A673 (cell line): ENCODE results near the gene NPVF. TPM values are rescaled to one million over a fixed set of nuclear protein-coding genes. Genes with fewer than 3 reads are reported as not detected.

Source experiments
- BruUV-seq: library from RNA; stranded (reverse); fragments of 400-500 nt; replicated peaks from 2 replicates; lab custom pipeline; 2021; lab: Mats Ljungman, UMichigan
- CTCF ChIA-PET: fragments of 300-600 bp; sonication (Branson Sonifier 250); formaldehyde crosslinking; loops from one replicate; lab custom pipeline; 2022; ENCODE audit warnings: antibody characterized with exemption; lab: Charles Lee
- POLR2A ChIA-PET: fragments of 300-600 bp; sonication (Branson Sonifier 250); formaldehyde crosslinking; loops from one replicate; lab custom pipeline; 2022; ENCODE audit warnings: antibody characterized with exemption; ENCODE audit not compliant: low non-redundant PET; lab: Charles Lee
- DNase-seq: peaks from one replicate; pipeline ENCODE4 v3.0.0-alpha.2; 2015; ENCODE audit warnings: low spot score
- H3K27ac ChIP-seq: fragments of 200-600 bp; sonication (generic); 2 replicates; pipeline ENCODE4 v1.5.1; 2016; ENCODE audit warnings: mixed run types, low read depth, mild to moderate bottlenecking, mixed read lengths, antibody characterized with exemption, low read length; ENCODE audit not compliant: poor library complexity, severe bottlenecking
- H3K27me3 ChIP-seq: fragments of 200-600 bp; sonication (generic); replicated peaks from 2 replicates; pipeline ENCODE4 v1.6.1; 2017; ENCODE audit warnings: mixed run types, low read depth, mild to moderate bottlenecking, mixed read lengths, antibody characterized with exemption, low read length; ENCODE audit not compliant: insufficient read depth, poor library complexity
- H3K36me3 ChIP-seq: fragments of 200-600 bp; sonication (generic); 2 replicates; pipeline ENCODE4 v1.6.1; 2016; ENCODE audit warnings: mixed run types, mild to moderate bottlenecking, mixed read lengths, antibody characterized with exemption, low read length; ENCODE audit not compliant: insufficient read depth, poor library complexity, severe bottlenecking
- H3K4me1 ChIP-seq: fragments of 200-600 bp; sonication (generic); 2 replicates; pipeline ENCODE4 v1.6.1; 2017; ENCODE audit warnings: mixed run types, mild to moderate bottlenecking, mixed read lengths, antibody characterized with exemption, low read length; ENCODE audit not compliant: insufficient read depth, poor library complexity, severe bottlenecking
- H3K4me3 ChIP-seq: fragments of 200-600 bp; sonication (generic); 2 replicates; pipeline ENCODE4 v1.5.1; 2016; ENCODE audit warnings: low read depth, mixed run types, mild to moderate bottlenecking, mixed read lengths, low read length; ENCODE audit not compliant: poor library complexity, severe bottlenecking
- H3K9me3 ChIP-seq: fragments of 200-600 bp; sonication (generic); 2 replicates; pipeline ENCODE4 v1.6.1; 2016; ENCODE audit warnings: mixed run types, low read depth, mild to moderate bottlenecking, mixed read lengths, antibody characterized with exemption, low read length; ENCODE audit not compliant: poor library complexity, severe bottlenecking
- CTCF ChIP-seq: fragments of 300-800, 200-600 bp; sonication (generic); conservative IDR thresholded peaks from 2 replicates; pipeline ENCODE4 v1.5.1; 2017; ENCODE audit warnings: low read depth, mild to moderate bottlenecking, antibody characterized with exemption, low read length, moderate library complexity, mixed read lengths
- EZH2 ChIP-seq: fragments of 200-600 bp; sonication (generic); IDR thresholded peaks from 2 replicates; pipeline ENCODE4 v1.6.1; 2017; ENCODE audit warnings: borderline replicate concordance, low read depth, mild to moderate bottlenecking, mixed read lengths, antibody characterized with exemption, low read length; ENCODE audit not compliant: poor library complexity, severe bottlenecking
- intact Hi-C: fragments of 100-400 bp; cut with micrococcal nuclease; formaldehyde crosslinking; loops from one replicate; pipeline ENCODE4 v1.10.0; 2022; ENCODE audit not compliant: unreplicated experiment
- total RNA-seq: library from RNA; stranded (reverse); gene quantifications from 2 replicates; pipeline ENCODE4 v1.2.3, GENCODE V29; 2021

The NPVF gene
- total RNA-seq, 1 experiment from 2014 or later, result not detected

GRCh38 chr7:25234336-25234735, 6.0 kb upstream of the NPVF start:
- H3K4me1 ChIP-seq, result no peaks in the 10 kb centered on the region
- TF ChIP-seq CTCF (no peak), EZH2 (no peak)
- H3K36me3 ChIP-seq, result no peaks in the 10 kb centered on the region
- DNase-seq, result no peak
- H3K27me3 ChIP-seq, result peaks cover 31% of the 10 kb centered on the region
- H3K4me3 ChIP-seq, result no peak overlapping the region
- POLR2A ChIA-PET, result no interaction called here
- CTCF ChIA-PET, result no interaction called here
- no peak overlapping the region for H3K27ac ChIP-seq
- no peaks in the 10 kb centered on the region for H3K9me3 ChIP-seq
- BruUV-seq, result no TSS peak
- intact Hi-C loops, result no loop called here

- CTCF ChIA-PET, result no interaction called here
- TF ChIP-seq CTCF, result no peak
- TF ChIP-seq EZH2, result no peak
- intact Hi-C loops, result no loop called here
- POLR2A ChIA-PET, result no interaction called here
- Histone ChIP-seq H3K27ac (no peak overlapping the region), H3K4me3 (no peak overlapping the region), H3K36me3 (no peaks in the 10 kb centered on the region), H3K9me3 (no peaks in the 10 kb centered on the region), H3K27me3 (peaks cover 91% of the 10 kb centered on the region), H3K4me1 (no peaks in the 10 kb centered on the region)
- no peak for DNase-seq
- BruUV-seq, result no TSS peak
These were observed 5.1 kb downstream of the NPVF start for GRCh38 chr7:25223206-25223605.

- no peaks in the 10 kb centered on the region for H3K4me1 ChIP-seq
- BruUV-seq, result no TSS peak
- no peak for TF ChIP-seq CTCF
- TF ChIP-seq EZH2, result no peak
- H3K36me3 ChIP-seq, result no peaks in the 10 kb centered on the region
- POLR2A ChIA-PET, result no interaction called here
- H3K9me3 ChIP-seq, result no peaks in the 10 kb centered on the region
- DNase-seq, result no peak
- H3K27ac ChIP-seq, result no peak overlapping the region
- H3K27me3 ChIP-seq, result peaks cover 90% of the 10 kb centered on the region
- CTCF ChIA-PET, result no interaction called here
- intact Hi-C loops, result no loop called here
- H3K4me3 ChIP-seq, result no peak overlapping the region
These were observed 5.6 kb downstream of the NPVF start for GRCh38 chr7:25222666-25223065.
